NCI-H345 treated with DMSO at 0.1 percent for 48 hours (cell line): Measurements from ENCODE around the gene CLIC5.

Experiments used
- DNase-seq: peaks from one replicate; lab custom pipeline; 2025; ENCODE audit not compliant: unreplicated experiment; lab: John Stamatoyannopoulos, UW

CLIC5 gene

GRCh38 chr6:46000905-46001304 is 14.8 kb downstream of the CLIC5 start:
- DNase-seq, result no peak

GRCh38 chr6:45998524-45998923 is 17.1 kb downstream of the CLIC5 start:
- no peak for DNase-seq

GRCh38 chr6:45997875-45998506 is 17.7 kb downstream of the CLIC5 start:
- DNase-seq, result no peak

GRCh38 chr6:45991189-45991588 is 24.5 kb downstream of the CLIC5 start:
- no peak for DNase-seq

GRCh38 chr6:45990162-45990561 is 25.5 kb downstream of the CLIC5 start:
- no peak for DNase-seq

- DNase-seq, result no peak
These were observed 27.0 kb downstream of the CLIC5 start for GRCh38 chr6:45988635-45989034.

- no peak for DNase-seq
These were observed 27.8 kb downstream of the CLIC5 start for GRCh38 chr6:45987856-45988255.

- DNase-seq, result no peak
These were observed 28.9 kb downstream of the CLIC5 start for GRCh38 chr6:45986746-45987274.

- no peak for DNase-seq
These were observed 30.8 kb downstream of the CLIC5 start for GRCh38 chr6:45984788-45985425.

GRCh38 chr6:45984347-45984746 is 31.3 kb downstream of the CLIC5 start:
- DNase-seq, result no peak

GRCh38 chr6:45983062-45983461 is 32.6 kb downstream of the CLIC5 start:
- DNase-seq, result no peak

GRCh38 chr6:45982280-45983036 is 33.2 kb downstream of the CLIC5 start:
- no peak for DNase-seq

- no peak for DNase-seq
These were observed 34.6 kb downstream of the CLIC5 start for GRCh38 chr6:45981046-45981445.

- DNase-seq, result no peak
These were observed 36.3 kb downstream of the CLIC5 start for GRCh38 chr6:45979311-45979710.

- DNase-seq, result no peak
These were observed 41.1 kb downstream of the CLIC5 start for GRCh38 chr6:45974596-45974995.

- no peak for DNase-seq
These were observed 42.7 kb downstream of the CLIC5 start for GRCh38 chr6:45972795-45973503.

- no peak for DNase-seq
These were observed 44.4 kb downstream of the CLIC5 start for GRCh38 chr6:45971287-45971686.

GRCh38 chr6:45970326-45970725 is 45.3 kb downstream of the CLIC5 start:
- DNase-seq, result no peak

- DNase-seq, result no peak
These were observed 45.8 kb downstream of the CLIC5 start for GRCh38 chr6:45969883-45970282.

- DNase-seq, result no peak
These were observed 46.6 kb downstream of the CLIC5 start for GRCh38 chr6:45969026-45969425.

- DNase-seq, result no peak
These were observed 48.3 kb downstream of the CLIC5 start for GRCh38 chr6:45967363-45967762.
